Measurements from ENCODE around the gene PTPRA.
A peak's percentile ranks its signal among the peaks of the same experiment; 100 is the strongest.

The PTPRA gene

DNA sequence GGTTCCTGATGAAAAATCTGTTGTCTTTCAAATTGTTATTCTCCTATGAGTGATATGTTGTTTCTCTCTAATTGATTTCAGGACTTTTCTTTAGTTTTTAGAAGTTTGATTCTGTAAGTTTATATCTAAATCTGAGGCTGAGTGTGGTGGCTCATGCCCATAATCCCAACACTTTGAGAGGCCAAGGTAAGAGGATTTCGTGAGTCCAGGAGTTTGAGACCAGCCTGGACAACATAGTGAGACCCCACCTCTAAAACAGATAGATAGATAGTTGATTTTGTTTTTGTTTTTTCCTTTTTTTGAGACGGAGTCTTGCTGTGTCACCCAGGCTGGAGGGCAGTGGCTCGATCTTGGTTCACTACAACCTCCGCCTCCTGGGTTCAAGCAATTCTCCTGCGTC is 64.6 kb downstream of the PTPRA start:
- no peak for DNase-seq

DNA sequence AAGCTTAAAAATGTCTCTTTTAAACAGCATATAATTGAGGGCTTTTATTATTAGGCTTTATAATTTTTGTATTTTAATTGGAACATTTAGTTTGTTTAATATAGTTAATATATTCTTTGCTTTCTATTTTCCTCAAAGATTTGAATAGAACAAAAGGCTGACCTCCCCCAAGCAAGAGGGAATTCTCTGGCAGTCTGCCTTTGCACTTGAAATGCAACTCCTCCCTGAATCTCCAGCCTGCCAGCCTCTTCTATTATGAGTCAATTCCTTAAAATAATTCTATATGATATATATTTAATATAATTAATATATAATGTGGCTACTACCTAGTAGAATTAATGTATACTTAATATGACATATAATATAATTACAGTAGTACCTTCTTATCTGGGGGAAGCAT is 69.2 kb downstream of the PTPRA start:
- peak; percentile 9 for DNase-seq

GRCh38 chr20:2946988-2947961 is 74.0 kb downstream of the PTPRA start:
- DNase-seq: no peak

- no peak for DNase-seq
Observed at GRCh38 chr20:2948968-2949367, 75.7 kb downstream of the PTPRA start.

DNA sequence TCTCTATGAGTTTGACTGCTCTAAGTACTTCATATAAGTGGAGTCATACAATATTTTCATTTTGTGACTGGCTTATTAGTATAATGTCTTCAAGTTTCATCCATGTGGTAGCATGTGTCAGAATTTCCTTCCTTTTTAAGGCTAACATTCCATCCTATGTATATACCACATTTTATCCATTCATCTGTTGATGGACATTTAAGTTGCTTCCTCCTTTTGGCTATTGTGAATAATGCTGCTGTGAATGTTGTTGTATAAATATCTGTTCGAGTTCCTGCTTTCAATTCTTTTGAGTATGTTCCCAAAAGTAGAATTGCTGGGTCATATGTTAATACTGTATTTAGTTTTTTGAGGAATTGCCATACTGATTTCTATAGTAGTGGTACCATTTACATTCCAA is 79.5 kb downstream of the PTPRA start:
- DNase-seq: no peak

DNA sequence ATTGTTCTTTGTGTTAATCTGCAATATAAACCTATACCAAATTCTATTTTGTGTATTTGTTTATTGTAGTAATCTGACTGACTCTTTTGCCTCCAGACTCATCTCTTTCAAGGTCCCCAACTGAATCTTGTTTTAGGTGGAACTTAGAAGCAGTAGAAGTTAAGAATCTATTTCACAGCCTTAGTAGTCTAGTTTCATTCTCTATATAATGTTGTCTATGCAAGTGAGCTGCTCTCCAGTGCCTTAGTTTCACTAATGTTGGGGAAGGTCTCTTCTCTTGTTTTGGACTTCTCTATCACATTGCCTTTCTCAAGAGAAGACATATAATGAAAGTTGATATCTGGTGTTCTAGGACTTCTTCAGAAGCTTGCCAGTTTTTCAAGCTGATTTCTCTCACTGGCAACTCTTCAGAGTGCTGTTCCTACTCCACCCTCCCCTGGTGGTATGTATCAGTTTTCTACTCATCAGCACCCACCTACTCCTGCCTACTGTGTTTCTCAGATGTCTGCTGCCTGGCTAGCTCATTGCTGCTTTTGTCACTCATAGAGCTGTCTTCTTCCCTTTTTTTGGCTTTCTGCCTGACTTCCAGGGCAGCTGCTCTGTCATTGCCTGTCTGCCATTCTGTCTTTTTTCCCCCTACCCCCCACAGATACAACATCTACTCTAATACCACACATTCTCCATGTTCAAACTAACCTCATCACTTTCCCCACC is 82.1 kb downstream of the PTPRA start:
- no peak for DNase-seq

DNA sequence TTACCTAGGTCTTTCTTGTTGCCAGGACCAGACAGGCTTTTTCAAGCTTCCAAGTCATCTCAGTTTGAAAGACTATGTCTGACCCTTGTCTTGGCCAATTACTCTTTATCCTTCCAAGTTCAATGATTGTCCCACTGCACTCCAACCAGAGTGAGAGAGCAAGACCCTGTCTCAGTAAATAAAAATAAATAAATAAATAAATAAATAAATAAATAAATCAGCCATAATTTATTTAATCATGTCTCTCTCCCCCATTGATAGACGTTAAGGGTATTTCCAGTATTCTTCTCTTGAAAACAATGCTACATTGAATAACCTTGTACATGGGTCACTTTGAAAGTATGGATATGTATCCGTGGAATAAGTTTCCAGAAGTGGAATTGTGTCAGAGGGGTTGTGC is 83.2 kb downstream of the PTPRA start:
- no peak for DNase-seq

- no peak for DNase-seq
Observed at GRCh38 chr20:2967841-2968240, 94.6 kb downstream of the PTPRA start.

- DNase-seq: no peak
Observed at GRCh38 chr20:2972126-2972525, 98.8 kb downstream of the PTPRA start.

DNA sequence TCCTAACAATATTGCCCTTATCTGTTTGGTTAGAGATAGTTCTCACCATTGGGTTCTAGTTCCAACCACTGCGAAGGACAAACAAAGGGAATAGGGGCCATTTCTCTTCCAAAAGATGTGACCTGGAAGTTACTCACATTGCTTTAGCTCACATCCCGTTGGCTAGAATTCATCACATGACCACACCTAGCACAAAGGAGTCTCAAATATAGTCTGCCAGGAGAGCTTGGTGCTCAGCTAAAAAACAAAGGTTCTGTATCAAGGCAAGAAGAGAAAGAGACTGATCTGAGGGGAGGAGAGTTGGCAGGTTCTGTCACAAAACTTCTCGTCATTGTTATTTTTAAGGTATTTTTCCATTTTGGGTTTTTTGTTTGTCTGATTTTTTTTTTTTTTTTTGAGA is 100.3 kb downstream of the PTPRA start:
- no peak for DNase-seq

- no peak for DNase-seq
Observed at GRCh38 chr20:2978519-2978918, 105.2 kb downstream of the PTPRA start.

DNA sequence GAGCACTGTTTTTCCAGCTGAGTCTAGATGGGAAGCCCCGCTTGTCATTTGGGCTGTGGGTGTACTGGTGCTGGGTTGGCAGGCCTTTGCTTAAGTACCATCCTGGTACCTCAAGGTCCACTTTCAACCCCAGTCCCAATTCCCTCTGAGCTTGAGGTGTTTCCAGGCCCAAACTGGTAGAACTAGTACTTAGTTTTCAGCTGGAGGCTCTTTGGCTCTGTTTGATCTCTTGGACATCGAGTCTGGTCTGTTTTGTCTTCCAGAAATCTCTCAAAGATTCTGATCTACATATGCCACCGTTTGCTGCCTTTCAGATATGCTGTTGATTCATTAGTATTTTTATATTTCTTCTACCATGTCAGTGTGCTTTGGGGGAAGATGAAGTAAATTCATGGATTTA is 108.4 kb downstream of the PTPRA start:
- no peak for DNase-seq

DNA sequence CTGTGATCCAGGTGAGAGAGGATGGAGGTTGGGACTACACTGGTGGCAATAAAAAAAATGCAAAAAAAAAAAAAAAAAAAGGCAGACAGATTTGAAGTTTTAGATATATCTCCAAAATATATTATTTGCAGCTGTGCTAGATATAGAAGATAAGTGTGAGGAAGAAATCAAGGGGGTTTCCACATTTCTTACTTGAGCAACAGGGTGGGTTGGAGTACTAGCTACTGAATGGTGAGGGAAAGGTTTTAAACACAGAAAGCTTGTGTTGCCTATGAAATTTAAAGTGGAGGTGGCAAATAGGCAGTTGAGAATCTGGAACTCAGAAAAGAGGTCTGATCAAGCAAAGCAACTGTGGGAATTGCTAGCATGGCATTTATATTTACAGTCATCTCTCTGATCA is 110.2 kb downstream of the PTPRA start:
- DNase-seq: no peak

DNA sequence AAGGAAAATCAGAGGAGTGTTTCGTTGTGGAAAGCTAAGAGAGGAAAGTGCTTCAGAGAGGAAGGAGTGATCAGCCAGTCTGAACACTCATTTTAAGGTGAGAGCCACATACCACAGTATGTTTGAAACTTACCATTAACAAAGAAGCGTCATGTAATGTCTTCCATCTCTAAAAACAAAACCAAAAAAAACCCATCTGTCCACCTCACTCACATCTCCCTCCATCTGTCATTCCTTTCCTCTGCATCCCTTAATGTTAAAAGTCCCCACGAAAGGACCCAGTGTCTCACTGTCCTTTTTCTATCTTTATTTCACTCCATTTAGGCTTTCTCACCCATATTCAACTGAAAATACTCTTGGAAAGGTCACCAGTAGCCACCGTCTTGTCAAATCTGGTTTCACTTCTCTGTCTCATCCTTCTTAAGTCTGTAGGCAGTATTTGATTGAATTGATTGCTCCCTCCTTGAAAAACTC is 110.8 kb downstream of the PTPRA start:
- DNase-seq: no peak

DNA sequence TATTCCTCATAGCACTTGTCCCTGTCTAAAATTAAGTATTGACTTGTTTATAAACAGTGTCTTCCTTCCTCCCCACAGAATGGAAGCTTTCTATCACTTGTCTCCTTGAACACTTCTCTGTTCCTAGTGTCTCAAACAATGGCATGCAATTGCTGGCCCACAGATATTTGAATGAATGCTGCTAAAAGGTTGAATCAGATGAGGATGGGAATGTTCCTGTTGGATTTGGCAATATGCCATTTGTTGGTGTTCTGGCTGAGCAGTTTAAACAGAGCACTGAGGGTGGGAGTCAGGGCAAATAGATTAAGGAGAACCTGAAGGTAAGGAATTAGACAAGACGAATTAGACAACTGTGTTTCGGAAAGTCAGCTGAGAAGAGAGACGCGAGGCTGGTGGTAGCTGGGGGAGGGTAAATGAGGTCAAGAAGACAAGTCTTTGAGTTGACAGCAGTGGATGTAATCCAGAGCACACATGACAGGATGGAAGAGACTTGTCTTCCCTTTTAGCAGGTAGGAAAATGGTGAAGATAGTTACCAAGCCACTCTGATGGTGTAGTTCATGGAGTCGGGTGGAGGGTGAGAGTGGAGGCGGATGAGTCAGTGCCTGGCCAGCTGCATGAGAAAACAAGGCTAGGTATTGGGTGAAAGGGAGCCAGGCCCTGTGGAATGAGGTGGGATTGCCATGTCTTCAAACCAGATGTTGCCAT is 111.8 kb downstream of the PTPRA start:
- DNase-seq: no peak

DNA sequence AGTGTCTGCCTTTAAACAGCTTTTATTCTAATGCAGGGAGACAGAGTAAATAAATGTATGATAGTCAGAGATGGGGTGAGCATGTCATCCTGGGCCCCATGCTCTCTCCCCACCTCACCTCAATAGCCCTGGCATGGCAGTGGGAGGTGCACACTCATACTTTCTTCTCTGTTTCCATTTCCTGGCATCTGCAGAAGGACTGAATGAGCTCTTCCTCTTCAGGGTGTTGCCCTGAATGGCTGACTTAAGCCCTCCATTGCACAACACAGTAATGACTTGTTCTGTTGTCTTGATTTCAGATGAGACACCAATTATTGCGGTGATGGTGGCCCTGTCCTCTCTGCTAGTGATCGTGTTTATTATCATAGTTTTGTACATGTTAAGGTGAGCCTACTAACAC is 113.2 kb downstream of the PTPRA start:
- no peak for DNase-seq

DNA sequence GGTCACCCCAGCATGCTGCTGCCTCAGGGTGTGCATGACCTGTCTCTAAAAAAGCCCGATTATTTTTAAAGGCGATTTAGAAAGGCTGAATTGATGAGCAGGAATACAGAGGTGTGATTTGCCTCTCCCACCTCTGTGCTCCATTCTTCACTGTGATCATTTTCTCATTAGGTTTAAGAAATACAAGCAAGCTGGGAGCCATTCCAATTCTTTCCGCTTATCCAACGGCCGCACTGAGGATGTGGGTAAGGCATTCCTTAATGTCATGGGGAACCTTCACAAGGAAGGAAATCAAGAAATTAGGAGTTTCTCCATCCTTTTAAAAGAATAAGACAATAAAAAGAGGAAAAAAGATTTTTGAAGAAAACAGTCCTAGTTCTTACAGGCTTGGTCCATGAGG is 114.6 kb downstream of the PTPRA start:
- no peak for DNase-seq

DNA sequence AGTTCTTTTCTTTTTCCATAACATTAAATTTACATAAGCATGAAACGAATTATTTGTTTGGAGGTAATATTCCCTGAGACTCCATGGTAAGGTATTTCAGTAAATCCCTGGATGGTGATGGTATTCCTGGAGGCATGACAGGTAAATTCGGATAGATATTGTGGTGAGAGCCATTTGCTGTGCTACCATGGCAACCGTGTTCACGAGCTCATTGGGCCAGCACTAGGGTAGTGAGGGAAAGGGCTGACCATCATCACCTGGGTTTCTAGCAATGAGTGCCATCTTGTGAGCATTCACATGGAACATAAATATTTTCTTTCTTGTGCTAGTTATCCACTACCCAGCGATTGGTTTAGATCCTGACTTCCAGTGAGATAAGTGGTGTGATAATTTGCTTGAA is 118.3 kb downstream of the PTPRA start:
- peak; percentile 78 for DNase-seq

GRCh38 chr20:2993250-2993649 is 120.0 kb downstream of the PTPRA start:
- DNase-seq: no peak

DNA sequence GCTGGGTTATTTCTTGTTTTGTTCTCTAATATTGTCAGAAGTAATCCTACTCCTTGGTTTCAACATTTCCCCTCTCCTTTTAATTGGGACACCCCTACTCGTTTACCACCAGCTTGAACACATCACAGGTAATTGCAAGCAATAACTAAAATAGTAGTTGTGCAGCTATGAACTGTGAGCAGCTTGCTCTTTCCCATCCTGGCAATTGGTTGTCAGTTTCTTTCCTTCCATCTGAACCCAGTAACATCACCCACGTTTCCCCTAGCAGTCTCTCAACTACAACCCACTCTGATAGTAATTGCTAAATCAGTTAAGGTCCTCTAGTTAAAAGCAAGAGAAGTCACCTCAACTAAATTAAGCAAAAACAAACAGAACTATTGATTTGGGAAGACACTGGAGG is 122.5 kb downstream of the PTPRA start:
- no peak for DNase-seq

DNA sequence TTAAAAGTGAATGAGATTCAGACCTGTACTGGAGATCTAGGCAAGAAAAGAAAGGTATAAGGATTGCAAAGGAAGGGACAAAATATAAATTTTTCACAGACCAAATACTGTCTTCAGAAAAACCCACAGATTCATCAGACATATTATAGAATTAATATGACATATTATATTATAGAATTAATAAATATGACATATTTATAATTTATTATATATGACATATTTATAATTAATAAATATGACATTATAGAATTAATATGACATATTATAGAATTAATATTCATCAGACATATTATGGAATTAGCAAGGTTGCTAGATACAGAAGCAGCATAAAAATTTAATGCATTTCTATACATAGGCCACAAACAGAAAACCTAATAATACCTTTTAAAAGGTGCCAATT is 125.4 kb downstream of the PTPRA start:
- no peak for DNase-seq

- no peak for DNase-seq
Observed at GRCh38 chr20:3000852-3001523, 127.7 kb downstream of the PTPRA start.

DNA sequence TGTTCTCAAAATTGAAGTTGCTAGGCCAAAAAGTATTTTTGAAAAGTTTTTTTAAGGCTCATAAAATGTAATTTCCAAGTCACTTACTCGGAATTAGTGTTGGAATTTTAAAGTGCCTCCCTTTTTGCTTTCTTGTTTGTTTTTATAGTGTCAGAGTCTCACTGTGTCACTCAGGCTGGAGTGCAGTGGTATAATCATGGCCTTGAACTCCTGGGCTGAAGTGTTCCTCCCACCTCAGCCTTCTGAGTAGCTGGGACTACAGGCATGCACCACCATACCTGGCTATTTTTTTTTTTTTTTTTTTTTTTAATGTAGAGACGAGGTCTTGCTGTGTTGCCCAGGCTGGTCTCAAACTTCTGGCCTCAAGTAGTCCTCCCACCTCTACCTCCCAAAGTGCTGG is 130.1 kb downstream of the PTPRA start:
- DNase-seq: no peak

Measured in DMS79 treated with DMSO at 0.1 percent for 48 hours (cell line).